SK-N-MC (cell line): ENCODE measurements around the gene OR5H6.

Source experiments
- EZH2 ChIP-seq: fragments of 200-600 bp; sonication (generic); IDR thresholded peaks from one replicate; pipeline ENCODE4 v1.6.1; 2017; ENCODE audit warnings: antibody characterized with exemption
- POLR2AphosphoS5 ChIP-seq: IDR thresholded peaks from 2 replicates; pipeline ENCODE4 v1.6.1; 2012; ENCODE audit warnings: mild to moderate bottlenecking, low read depth, low read length, borderline replicate concordance

DNA sequence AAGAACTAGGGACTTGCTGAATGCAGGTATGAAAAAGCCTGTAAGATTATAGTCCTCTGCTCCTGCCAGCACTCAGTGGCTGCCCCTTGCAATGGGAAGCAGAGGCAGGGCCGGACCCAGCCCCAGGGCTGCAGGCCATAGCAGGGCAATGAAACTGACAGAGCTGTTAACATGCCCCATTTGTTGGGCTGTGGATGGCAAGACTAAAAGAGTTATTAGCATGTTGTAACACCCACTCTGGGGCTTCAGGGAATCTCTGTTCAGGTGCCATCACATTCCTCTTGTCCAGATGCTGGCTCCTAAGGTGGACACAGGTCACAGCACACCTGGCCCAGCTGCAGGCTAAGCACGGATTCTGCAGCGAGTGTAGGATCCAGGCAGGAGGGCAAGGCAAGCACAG, 10.9 kb downstream of the OR5H6 start:
- TF ChIP-seq POLR2AphosphoS5 = no peak
- TF ChIP-seq EZH2 = no peak
